ENCODE results near the gene FEM1C. TPM values are rescaled to one million over a fixed set of nuclear protein-coding genes. Genes with fewer than 3 reads are reported as not detected.
A peak's percentile ranks its signal among the peaks of the same experiment; 100 is the strongest.

The FEM1C gene
- total RNA-seq, 1 donor from 2014 or later = 16.3 TPM

DNA sequence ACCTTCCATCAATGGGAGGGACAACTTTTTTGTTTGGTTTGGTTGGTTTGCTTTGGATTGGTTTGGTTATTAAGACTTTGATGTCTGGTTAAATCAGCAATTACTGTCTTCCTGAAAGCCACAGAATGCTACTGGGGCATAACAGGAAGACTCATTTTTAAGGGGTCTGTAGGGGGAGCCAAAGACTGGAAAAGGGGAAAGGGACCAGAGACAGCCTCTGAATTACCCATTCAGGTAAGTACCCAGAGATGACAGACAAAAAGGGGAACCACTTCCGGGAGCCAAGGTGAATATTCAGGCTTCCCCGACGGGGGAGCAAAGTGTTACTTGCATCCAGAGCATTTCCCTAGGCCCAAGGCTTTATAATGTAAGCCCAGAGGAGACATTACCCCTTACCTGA is 4.6 kb upstream of the FEM1C start:
- peaks cover 12% of the 10 kb centered on the region for H3K27me3 Mint-ChIP-seq (ENCODE audit: low read depth)
- no peaks in the 10 kb centered on the region for H3K4me1 Mint-ChIP-seq
- no peaks in the 10 kb centered on the region for H3K9me3 Mint-ChIP-seq
- H3K27ac Mint-ChIP-seq (ENCODE audit: unreplicated experiment) = no peak overlapping the region
- TF ChIP-seq, protein P1, sequence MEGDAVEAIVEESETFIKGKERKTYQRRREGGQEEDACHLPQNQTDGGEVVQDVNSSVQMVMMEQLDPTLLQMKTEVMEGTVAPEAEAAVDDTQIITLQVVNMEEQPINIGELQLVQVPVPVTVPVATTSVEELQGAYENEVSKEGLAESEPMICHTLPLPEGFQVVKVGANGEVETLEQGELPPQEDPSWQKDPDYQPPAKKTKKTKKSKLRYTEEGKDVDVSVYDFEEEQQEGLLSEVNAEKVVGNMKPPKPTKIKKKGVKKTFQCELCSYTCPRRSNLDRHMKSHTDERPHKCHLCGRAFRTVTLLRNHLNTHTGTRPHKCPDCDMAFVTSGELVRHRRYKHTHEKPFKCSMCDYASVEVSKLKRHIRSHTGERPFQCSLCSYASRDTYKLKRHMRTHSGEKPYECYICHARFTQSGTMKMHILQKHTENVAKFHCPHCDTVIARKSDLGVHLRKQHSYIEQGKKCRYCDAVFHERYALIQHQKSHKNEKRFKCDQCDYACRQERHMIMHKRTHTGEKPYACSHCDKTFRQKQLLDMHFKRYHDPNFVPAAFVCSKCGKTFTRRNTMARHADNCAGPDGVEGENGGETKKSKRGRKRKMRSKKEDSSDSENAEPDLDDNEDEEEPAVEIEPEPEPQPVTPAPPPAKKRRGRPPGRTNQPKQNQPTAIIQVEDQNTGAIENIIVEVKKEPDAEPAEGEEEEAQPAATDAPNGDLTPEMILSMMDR (conservative IDR thresholded peaks at IDR 0.05) = peak; percentile 38
- peak overlapping the region; percentile 42 for H3K4me3 Mint-ChIP-seq
- no peak for DNase-seq (ENCODE audit: low read depth, low spot score)
- peaks cover 4% of the 10 kb centered on the region for H3K36me3 Mint-ChIP-seq (ENCODE audit: low read depth)

DNA sequence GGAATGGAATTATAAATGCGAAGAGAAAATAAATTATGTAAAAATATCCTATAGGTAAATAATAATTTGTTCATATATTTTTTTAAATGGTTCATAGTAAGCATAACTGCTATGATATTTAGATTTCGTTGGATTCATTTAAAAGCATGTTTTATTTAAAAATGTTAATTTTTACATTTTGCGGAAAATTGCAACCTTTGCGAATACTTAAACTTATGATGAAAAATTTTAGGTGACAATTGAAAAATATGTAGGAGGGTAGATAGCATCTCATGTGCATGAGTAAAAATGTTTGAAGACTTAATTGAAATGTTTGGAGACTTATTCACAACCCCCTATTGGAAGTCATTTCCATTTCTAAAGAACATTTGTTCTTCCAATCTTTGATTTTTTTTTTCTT is 4.1 kb upstream of the FEM1C start:
- H3K9me3 Mint-ChIP-seq = no peaks in the 10 kb centered on the region
- TF ChIP-seq, protein P1 (conservative IDR thresholded peaks at IDR 0.05) = no peak
- H3K4me1 Mint-ChIP-seq = no peaks in the 10 kb centered on the region
- peaks cover 12% of the 10 kb centered on the region for H3K27me3 Mint-ChIP-seq (ENCODE audit: low read depth)
- no peak overlapping the region for H3K27ac Mint-ChIP-seq (ENCODE audit: unreplicated experiment)
- H3K4me3 Mint-ChIP-seq = peak overlapping the region; percentile 42
- peaks cover 4% of the 10 kb centered on the region for H3K36me3 Mint-ChIP-seq (ENCODE audit: low read depth)
- DNase-seq (ENCODE audit: low read depth, low spot score) = no peak

DNA sequence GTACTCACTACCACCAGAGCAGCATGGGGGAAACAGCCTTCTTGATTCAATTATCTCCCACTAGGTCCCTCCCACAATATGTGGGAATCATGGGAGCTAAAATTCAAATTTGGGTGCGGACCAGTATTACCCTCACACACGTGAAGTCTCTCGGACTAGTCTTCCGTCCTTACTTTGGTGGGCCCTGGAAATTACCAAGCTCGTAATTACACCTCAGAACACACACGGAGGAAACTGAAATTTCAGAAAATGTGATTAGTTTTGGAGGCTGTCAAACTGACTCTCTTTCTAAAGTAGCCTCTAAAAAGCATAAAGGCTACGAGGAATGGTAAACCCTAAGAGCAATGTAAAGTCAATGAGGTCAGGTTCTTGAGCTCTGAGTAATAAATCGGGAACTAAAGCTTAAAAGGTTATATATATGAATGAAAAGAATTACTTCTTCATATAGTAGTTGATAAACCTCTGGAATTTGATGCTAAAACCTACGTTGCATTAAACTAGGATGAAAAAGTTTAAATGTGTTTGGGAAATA is 842 bp upstream of the FEM1C start:
- no peaks in the 10 kb centered on the region for H3K9me3 Mint-ChIP-seq
- DNase-seq (ENCODE audit: low read depth, low spot score) = no peak
- peak overlapping the region; percentile 99 for H3K4me3 Mint-ChIP-seq
- H3K36me3 Mint-ChIP-seq (ENCODE audit: low read depth) = peaks cover 8% of the 10 kb centered on the region
- peaks cover 30% of the 10 kb centered on the region for H3K4me1 Mint-ChIP-seq
- H3K27me3 Mint-ChIP-seq (ENCODE audit: low read depth) = peaks cover 6% of the 10 kb centered on the region
- TF ChIP-seq, protein P1 (conservative IDR thresholded peaks at IDR 0.05) = no peak
- no peak overlapping the region for H3K27ac Mint-ChIP-seq (ENCODE audit: unreplicated experiment)

DNA sequence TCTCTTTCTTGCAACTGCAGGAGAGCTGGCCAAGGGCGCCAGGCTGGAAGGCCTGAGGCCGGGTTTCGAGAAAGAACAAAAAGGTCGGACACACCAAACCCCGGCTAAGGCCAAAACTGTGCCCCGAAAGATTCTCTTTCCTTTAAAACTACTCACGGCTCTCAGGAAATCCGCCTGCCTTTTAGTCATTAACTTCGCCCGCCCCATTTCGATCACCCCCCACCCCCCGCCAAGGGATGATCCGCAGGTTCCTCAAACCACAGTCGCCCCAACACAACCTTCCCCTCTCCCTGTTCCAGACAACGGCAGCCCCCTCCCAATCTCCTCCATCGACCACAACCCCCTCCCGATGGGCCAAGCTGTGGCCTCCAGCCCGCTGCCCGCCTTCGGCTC is 536 bp downstream of the FEM1C start:
- peak overlapping the region; percentile 99 for H3K4me3 Mint-ChIP-seq
- peaks cover 20% of the 10 kb centered on the region for H3K36me3 Mint-ChIP-seq (ENCODE audit: low read depth)
- TF ChIP-seq, protein P1 (conservative IDR thresholded peaks at IDR 0.05) = no peak
- H3K27me3 Mint-ChIP-seq (ENCODE audit: low read depth) = peaks cover under 1% of the 10 kb centered on the region
- no peaks in the 10 kb centered on the region for H3K9me3 Mint-ChIP-seq
- H3K4me1 Mint-ChIP-seq = peaks cover 43% of the 10 kb centered on the region
- DNase-seq (ENCODE audit: low read depth, low spot score) = peak; percentile 11
- H3K27ac Mint-ChIP-seq (ENCODE audit: unreplicated experiment) = peak overlapping the region; percentile 99

DNA sequence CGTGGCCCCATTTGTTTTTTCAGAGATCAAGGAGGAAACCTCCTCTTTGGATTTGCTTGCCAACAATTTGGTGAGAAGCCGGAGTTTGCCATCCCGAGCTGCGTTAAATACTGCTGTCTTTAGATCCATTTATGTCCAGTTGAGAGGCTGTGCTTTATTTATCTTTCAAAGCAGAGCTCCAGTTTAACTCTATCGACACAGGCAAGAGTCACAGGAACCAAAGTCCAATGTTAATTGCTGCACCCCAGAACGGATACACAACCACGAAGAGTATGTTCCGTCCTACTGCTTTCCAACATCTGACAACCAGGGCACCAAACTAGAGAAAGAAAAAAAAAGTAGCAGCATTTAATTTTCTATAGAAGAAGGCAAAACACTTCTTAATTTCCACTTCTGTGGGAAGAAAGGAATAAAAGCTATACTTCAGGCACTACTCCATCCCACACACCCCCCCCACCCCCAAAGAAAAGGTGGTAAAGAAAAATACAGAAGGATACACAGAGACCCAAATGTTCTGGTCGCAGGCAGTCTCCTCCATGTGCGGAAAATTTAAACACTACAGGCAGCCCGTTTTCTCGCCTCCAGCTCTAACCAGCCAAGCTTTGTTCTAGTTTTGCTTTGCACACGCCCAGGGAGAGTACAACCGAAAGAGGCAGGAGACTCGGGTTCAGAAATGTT is 1.1 kb downstream of the FEM1C start:
- TF ChIP-seq, protein P1 (conservative IDR thresholded peaks at IDR 0.05) = no peak
- peaks cover 49% of the 10 kb centered on the region for H3K4me1 Mint-ChIP-seq
- no peaks in the 10 kb centered on the region for H3K27me3 Mint-ChIP-seq (ENCODE audit: low read depth)
- H3K9me3 Mint-ChIP-seq = peaks cover 3% of the 10 kb centered on the region
- peak overlapping the region; percentile 99 for H3K27ac Mint-ChIP-seq (ENCODE audit: unreplicated experiment)
- peak overlapping the region; percentile 99 for H3K4me3 Mint-ChIP-seq
- H3K36me3 Mint-ChIP-seq (ENCODE audit: low read depth) = peaks cover 26% of the 10 kb centered on the region
- no peak for DNase-seq (ENCODE audit: low read depth, low spot score)
